ENCODE measurements around the gene EXOC8. TPM values are rescaled to one million over a fixed set of nuclear protein-coding genes. Genes with fewer than 3 reads are reported as not detected.

EXOC8 gene
- total and polyA plus RNA-seq, 2 experiments from 2014 or later: 4.9 to 12.6 TPM

DNA sequence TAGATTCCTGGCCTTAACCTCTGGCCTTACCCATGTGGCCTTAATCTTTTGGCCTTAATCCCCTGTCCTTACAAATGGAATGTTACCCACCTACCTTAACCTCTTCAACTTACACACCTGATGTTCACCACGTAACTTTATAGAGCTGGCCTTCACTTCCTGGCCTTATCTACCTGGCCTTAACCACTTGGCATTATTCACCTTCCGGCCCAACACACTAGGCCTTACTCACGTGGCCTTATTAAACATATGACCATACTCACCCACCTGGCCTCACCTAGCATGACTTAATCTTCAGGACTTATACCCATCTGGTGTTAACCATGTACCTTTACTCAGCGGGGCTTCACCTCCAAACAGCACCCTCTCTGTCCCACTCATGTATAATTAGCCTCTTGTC lies 41.7 kb downstream of the EXOC8 start:
- Histone ChIP-seq H3K27me3 (no peaks in the 10 kb centered on the region), H3K4me1 (ENCODE audit: low read depth) (no peaks in the 10 kb centered on the region), H3K36me3 (no peaks in the 10 kb centered on the region), H3K27ac (no peak overlapping the region), H3K9me3 (ENCODE audit: low read depth) (no peaks in the 10 kb centered on the region), H3K4me3 (no peak overlapping the region)
- no peak for TF ChIP-seq CTCF (IDR thresholded peaks at IDR 0.05; ENCODE audit: low read depth, low read length)
- DNase-seq (ENCODE audit: low read depth in 1 of 2, low spot score in 1 of 2): no peak

DNA sequence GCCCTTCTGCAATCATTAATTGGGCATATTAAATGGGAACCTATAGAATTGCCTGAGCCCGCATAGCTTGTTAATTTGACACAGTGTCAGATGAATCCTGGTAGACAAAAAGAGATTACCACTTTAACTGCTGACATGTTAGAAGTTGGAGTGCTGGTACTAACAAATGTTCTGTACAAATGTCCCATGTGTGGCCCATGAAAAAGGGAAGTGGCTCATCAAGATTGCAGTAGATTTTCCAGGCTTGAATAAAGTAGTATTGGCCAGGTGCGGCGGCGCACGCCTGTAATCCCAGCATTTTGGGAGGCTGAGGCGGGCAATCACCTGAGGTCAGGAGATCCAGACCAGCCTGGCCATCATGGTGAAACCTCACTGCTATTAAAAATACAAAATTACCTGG lies 51.0 kb downstream of the EXOC8 start:
- no peak for DNase-seq (ENCODE audit: low read depth in 1 of 2, low spot score in 1 of 2)
- no peaks in the 10 kb centered on the region for H3K36me3 ChIP-seq
- no peaks in the 10 kb centered on the region for H3K27me3 ChIP-seq
- no peaks in the 10 kb centered on the region for H3K4me1 ChIP-seq (ENCODE audit: low read depth)
- no peak overlapping the region for H3K27ac ChIP-seq
- no peaks in the 10 kb centered on the region for H3K9me3 ChIP-seq (ENCODE audit: low read depth)
- no peak overlapping the region for H3K4me3 ChIP-seq
- TF ChIP-seq CTCF (IDR thresholded peaks at IDR 0.05; ENCODE audit: low read depth, low read length): no peak

GRCh38 chr1:231284441-231284840 lies 53.2 kb downstream of the EXOC8 start:
- H3K27me3 ChIP-seq: no peaks in the 10 kb centered on the region
- H3K4me3 ChIP-seq: no peak overlapping the region
- H3K4me1 ChIP-seq (ENCODE audit: low read depth): no peaks in the 10 kb centered on the region
- H3K27ac ChIP-seq: no peak overlapping the region
- no peaks in the 10 kb centered on the region for H3K36me3 ChIP-seq
- TF ChIP-seq CTCF (IDR thresholded peaks at IDR 0.05; ENCODE audit: low read depth, low read length): no peak
- H3K9me3 ChIP-seq (ENCODE audit: low read depth): no peaks in the 10 kb centered on the region
- DNase-seq (ENCODE audit: low read depth in 1 of 2, low spot score in 1 of 2): no peak

Other genes starting within 250 kb of the EXOC8 start
- 0.06 TPM in 1 of 2 replicates, not detected in the other for gene TRIM67, start 175.8 kb downstream of the EXOC8 start, total RNA-seq
- gene TRIM67, start 175.8 kb downstream of the EXOC8 start, polyA plus RNA-seq: not detected in 2 replicates
- 36.5 and 41.1 TPM in 2 replicates for gene GNPAT, start 96.6 kb downstream of the EXOC8 start, total RNA-seq
- gene GNPAT, start 96.6 kb downstream of the EXOC8 start, polyA plus RNA-seq: 61.6 and 63.6 TPM in 2 replicates
- 15.2 and 30.8 TPM in 2 replicates for gene SPRTN, start 441 bp upstream of the EXOC8 start, total RNA-seq
- gene SPRTN, start 441 bp upstream of the EXOC8 start, polyA plus RNA-seq: 10.7 and 13.4 TPM in 2 replicates
- gene EGLN1, start 84.4 kb upstream of the EXOC8 start, total RNA-seq: 67.6 and 81.8 TPM in 2 replicates
- gene EGLN1, start 84.4 kb upstream of the EXOC8 start, polyA plus RNA-seq: 54.0 and 54.2 TPM in 2 replicates
- gene TSNAX, start 190.8 kb upstream of the EXOC8 start, total RNA-seq: 18.9 and 29.9 TPM in 2 replicates
- 40.3 and 44.5 TPM in 2 replicates for gene TSNAX, start 190.8 kb upstream of the EXOC8 start, polyA plus RNA-seq

All from cardiac muscle cell (in vitro differentiated cells and primary cell).